HepG2 (cell line): ENCODE measurements around the gene ATP2C2. TPM values are rescaled to one million over a fixed set of nuclear protein-coding genes. Genes with fewer than 3 reads are reported as not detected.

Experiments
- ATAD3A ChIP-seq: sonication (generic); formaldehyde crosslinking; IDR thresholded peaks from 2 replicates; pipeline ENCODE4 v1.4.0; 2020; ENCODE audit warnings: missing genetic modification reagents
- FOXA3 ChIP-seq: IDR thresholded peaks from 2 replicates; pipeline ENCODE4 v1.6.1; 2016; ENCODE audit warnings: missing genetic modification reagents, missing compliant biosample characterization
- HIVEP1 ChIP-seq: sonication (generic); formaldehyde crosslinking; IDR thresholded peaks from 2 replicates; pipeline ENCODE4 v1.4.0; 2020; ENCODE audit warnings: mild to moderate bottlenecking, missing genetic modification reagents
- HMG20A ChIP-seq: IDR thresholded peaks from 2 replicates; pipeline ENCODE4 v1.6.1; 2016; ENCODE audit warnings: borderline replicate concordance
- MAZ ChIP-seq, 2 experiments: sonication (generic) in 1 of 2; formaldehyde crosslinking in 1 of 2; IDR thresholded peaks; 2 replicates each; pipeline versions ENCODE4 v1.5.0 to v1.6.1; 2012 to 2020; ENCODE audit warnings: low read depth in 2 of 2, mild to moderate bottlenecking in 2 of 2, borderline replicate concordance in 1 of 2, improper control_type of control experiment in 1 of 2, low read length in 1 of 2, missing genetic modification reagents in 1 of 2, moderate library complexity in 1 of 2
- MEF2D ChIP-seq: sonication (generic); formaldehyde crosslinking; IDR thresholded peaks from 2 replicates; pipeline ENCODE4 v1.5.1; 2020; ENCODE audit warnings: mild to moderate bottlenecking, missing genetic modification reagents
- PRPF4 ChIP-seq: fragments of 200-400 bp; formaldehyde crosslinking; IDR thresholded peaks from 2 replicates; pipeline ENCODE4 v1.6.1; 2016; ENCODE audit warnings: low read length, low read depth; ENCODE audit not compliant: poor library complexity, severe bottlenecking
- SIN3A ChIP-seq: IDR thresholded peaks from 2 replicates; pipeline ENCODE4 v1.6.1; 2011; ENCODE audit warnings: low read depth, mild to moderate bottlenecking, control low read depth, low read length, borderline replicate concordance
- ZFY ChIP-seq: sonication (generic); formaldehyde crosslinking; IDR thresholded peaks from 2 replicates; pipeline ENCODE4 v1.4.0; 2020; ENCODE audit warnings: missing genetic modification reagents
- ZNF30 ChIP-seq: sonication (generic); formaldehyde crosslinking; IDR thresholded peaks from 2 replicates; pipeline ENCODE4 v1.5.0; 2020; ENCODE audit warnings: mild to moderate bottlenecking, missing genetic modification reagents
- ZNF333 ChIP-seq: sonication (generic); formaldehyde crosslinking; IDR thresholded peaks from 2 replicates; pipeline ENCODE4 v1.4.0; 2020; ENCODE audit warnings: mild to moderate bottlenecking, missing genetic modification reagents, borderline replicate concordance
- ZNF367 ChIP-seq: sonication (generic); formaldehyde crosslinking; IDR thresholded peaks from 2 replicates; pipeline ENCODE4 v1.4.0; 2020; ENCODE audit warnings: missing genetic modification reagents, borderline replicate concordance
- ZNF552 ChIP-seq: sonication (generic); formaldehyde crosslinking; IDR thresholded peaks from 2 replicates; pipeline ENCODE4 v1.9.0; 2022; ENCODE audit warnings: missing genetic modification reagents, mild to moderate bottlenecking, borderline replicate concordance
- ZNF629 ChIP-seq: sonication (generic); formaldehyde crosslinking; conservative IDR thresholded peaks from 2 replicates; pipeline ENCODE4 v1.5.0; 2020; ENCODE audit warnings: missing genetic modification reagents
- ZNF652 ChIP-seq: IDR thresholded peaks from 2 replicates; pipeline ENCODE4 v1.6.1; 2016; ENCODE audit warnings: low read depth, borderline replicate concordance
- ZNF660 ChIP-seq: sonication (generic); formaldehyde crosslinking; IDR thresholded peaks from 2 replicates; pipeline ENCODE4 v1.5.1; 2020; ENCODE audit warnings: mild to moderate bottlenecking, low read depth, missing genetic modification reagents, borderline replicate concordance
- polyA plus RNA-seq, 8 experiments: library from polyadenylated mRNA; depleted of rRNA in 3 of 8; stranded (reverse) in 7 of 8; unstranded in 1 of 8; fragments of >200 nt; fragmentation: Illumina TruSeq in 4 of 8; extraction: Trizol in 4 of 8; gene quantifications; 2 replicates each; pipeline versions ENCODE4 v1.2.1 to v1.2.3, GENCODE V29; 2011 to 2016; ENCODE audit warnings: low read depth in 4 of 8, missing spikeins in 1 of 8, mixed read lengths in 1 of 8; ENCODE audit not compliant: insufficient read depth in 1 of 8
- total RNA-seq, 5 experiments: library from RNA; depleted of rRNA; stranded (reverse); fragments of >200 nt; fragmentation: Illumina TruSeq; extraction: Trizol; gene quantifications; 2 replicates each; pipeline ENCODE4 v1.2.3, GENCODE V29; 2016; ENCODE audit warnings: low read depth in 1 of 5
- TF ChIP-seq, protein P1 (sequence below): sonication (generic); formaldehyde crosslinking; conservative IDR thresholded peaks from 2 replicates; pipeline ENCODE4 v1.4.0; 2020; ENCODE audit warnings: mild to moderate bottlenecking, missing genetic modification reagents, moderate library complexity
- TF ChIP-seq, protein P2 (sequence below), 2 experiments: IDR thresholded peaks; 2 replicates each; pipeline ENCODE4 v1.6.1; 2011 to 2012; ENCODE audit warnings: low read length in 2 of 2, borderline replicate concordance in 1 of 2, low read depth in 1 of 2, mild to moderate bottlenecking in 1 of 2, moderate library complexity in 1 of 2
- TF ChIP-seq, protein P3 (sequence below): IDR thresholded peaks from 2 replicates; pipeline ENCODE4 v1.6.1; 2016

The ATP2C2 gene
- total and polyA plus RNA-seq, 2 of the 13 experiments (the other 11 are each of a cell fraction or from before 2014, with no cell fraction given), result 0.07 TPM; not detected in 1

GRCh38 chr16:84504420-84505248 lies 136.3 kb downstream of the ATP2C2 start, which contains the start of gene MEAK7 (continued):
- TF ChIP-seq, protein P1, sequence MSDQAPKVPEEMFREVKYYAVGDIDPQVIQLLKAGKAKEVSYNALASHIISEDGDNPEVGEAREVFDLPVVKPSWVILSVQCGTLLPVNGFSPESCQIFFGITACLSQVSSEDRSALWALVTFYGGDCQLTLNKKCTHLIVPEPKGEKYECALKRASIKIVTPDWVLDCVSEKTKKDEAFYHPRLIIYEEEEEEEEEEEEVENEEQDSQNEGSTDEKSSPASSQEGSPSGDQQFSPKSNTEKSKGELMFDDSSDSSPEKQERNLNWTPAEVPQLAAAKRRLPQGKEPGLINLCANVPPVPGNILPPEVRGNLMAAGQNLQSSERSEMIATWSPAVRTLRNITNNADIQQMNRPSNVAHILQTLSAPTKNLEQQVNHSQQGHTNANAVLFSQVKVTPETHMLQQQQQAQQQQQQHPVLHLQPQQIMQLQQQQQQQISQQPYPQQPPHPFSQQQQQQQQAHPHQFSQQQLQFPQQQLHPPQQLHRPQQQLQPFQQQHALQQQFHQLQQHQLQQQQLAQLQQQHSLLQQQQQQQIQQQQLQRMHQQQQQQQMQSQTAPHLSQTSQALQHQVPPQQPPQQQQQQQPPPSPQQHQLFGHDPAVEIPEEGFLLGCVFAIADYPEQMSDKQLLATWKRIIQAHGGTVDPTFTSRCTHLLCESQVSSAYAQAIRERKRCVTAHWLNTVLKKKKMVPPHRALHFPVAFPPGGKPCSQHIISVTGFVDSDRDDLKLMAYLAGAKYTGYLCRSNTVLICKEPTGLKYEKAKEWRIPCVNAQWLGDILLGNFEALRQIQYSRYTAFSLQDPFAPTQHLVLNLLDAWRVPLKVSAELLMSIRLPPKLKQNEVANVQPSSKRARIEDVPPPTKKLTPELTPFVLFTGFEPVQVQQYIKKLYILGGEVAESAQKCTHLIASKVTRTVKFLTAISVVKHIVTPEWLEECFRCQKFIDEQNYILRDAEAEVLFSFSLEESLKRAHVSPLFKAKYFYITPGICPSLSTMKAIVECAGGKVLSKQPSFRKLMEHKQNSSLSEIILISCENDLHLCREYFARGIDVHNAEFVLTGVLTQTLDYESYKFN, result peak; percentile 22; the same call in 1 of the 2 replicates
- TF ChIP-seq ZNF652 (CRISPR knock-in tag) (no peak), ZNF629 (CRISPR knock-in tag) (0 out of 2 replicates have a peak, but pooled peaks have one; percentile 21), FOXA3 (CRISPR knock-in tag) (no peak), MEF2D (CRISPR knock-in tag) (peak; percentile 81; the same call in 1 of the 2 replicates), PRPF4 (no peak), ZNF660 (CRISPR knock-in tag) (no peak), ZNF552 (CRISPR knock-in tag) (0 out of 2 replicates have a peak, but pooled peaks have one; percentile 29), ZNF30 (CRISPR knock-in tag) (no peak), ATAD3A (CRISPR knock-in tag) (no peak), SIN3A (peak; percentile 68; the same call in 1 of the 2 replicates), ZNF367 (CRISPR knock-in tag) (no peak), ZFY (CRISPR knock-in tag) (peak; percentile 96), HIVEP1 (CRISPR knock-in tag) (peak; percentile 59), MAZ (IDR thresholded peaks at IDR 0.05; ENCODE audit: borderline replicate concordance, low read depth, low read length) (peak; percentile 72), MAZ (CRISPR knock-in tag; IDR thresholded peaks at IDR 0.05; ENCODE audit: low read depth) (peak; percentile 87), ZNF333 (CRISPR knock-in tag) (peak; percentile 63; the same call in 1 of the 2 replicates), HMG20A (CRISPR knock-in tag) (no peak)
- TF ChIP-seq, protein P2, sequence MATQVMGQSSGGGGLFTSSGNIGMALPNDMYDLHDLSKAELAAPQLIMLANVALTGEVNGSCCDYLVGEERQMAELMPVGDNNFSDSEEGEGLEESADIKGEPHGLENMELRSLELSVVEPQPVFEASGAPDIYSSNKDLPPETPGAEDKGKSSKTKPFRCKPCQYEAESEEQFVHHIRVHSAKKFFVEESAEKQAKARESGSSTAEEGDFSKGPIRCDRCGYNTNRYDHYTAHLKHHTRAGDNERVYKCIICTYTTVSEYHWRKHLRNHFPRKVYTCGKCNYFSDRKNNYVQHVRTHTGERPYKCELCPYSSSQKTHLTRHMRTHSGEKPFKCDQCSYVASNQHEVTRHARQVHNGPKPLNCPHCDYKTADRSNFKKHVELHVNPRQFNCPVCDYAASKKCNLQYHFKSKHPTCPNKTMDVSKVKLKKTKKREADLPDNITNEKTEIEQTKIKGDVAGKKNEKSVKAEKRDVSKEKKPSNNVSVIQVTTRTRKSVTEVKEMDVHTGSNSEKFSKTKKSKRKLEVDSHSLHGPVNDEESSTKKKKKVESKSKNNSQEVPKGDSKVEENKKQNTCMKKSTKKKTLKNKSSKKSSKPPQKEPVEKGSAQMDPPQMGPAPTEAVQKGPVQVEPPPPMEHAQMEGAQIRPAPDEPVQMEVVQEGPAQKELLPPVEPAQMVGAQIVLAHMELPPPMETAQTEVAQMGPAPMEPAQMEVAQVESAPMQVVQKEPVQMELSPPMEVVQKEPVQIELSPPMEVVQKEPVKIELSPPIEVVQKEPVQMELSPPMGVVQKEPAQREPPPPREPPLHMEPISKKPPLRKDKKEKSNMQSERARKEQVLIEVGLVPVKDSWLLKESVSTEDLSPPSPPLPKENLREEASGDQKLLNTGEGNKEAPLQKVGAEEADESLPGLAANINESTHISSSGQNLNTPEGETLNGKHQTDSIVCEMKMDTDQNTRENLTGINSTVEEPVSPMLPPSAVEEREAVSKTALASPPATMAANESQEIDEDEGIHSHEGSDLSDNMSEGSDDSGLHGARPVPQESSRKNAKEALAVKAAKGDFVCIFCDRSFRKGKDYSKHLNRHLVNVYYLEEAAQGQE (IDR thresholded peaks at IDR 0.05; ENCODE audit: borderline replicate concordance in 1 of 2, low read depth in 1 of 2, low read length in 2 of 2), result no peak
- TF ChIP-seq, protein P3, sequence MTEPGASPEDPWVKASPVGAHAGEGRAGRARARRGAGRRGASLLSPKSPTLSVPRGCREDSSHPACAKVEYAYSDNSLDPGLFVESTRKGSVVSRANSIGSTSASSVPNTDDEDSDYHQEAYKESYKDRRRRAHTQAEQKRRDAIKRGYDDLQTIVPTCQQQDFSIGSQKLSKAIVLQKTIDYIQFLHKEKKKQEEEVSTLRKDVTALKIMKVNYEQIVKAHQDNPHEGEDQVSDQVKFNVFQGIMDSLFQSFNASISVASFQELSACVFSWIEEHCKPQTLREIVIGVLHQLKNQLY (CRISPR knock-in tag), result no peak; the same call in 1 of the 2 replicates
